Ishikawa (cell line): ENCODE results near the gene BORCS6.

Source experiments
- CEBPB ChIP-seq: IDR thresholded peaks from 2 replicates; pipeline ENCODE4 v1.6.1; 2012
- CREB1 ChIP-seq: IDR thresholded peaks from 2 replicates; pipeline ENCODE4 v1.6.1; 2012; ENCODE audit warnings: low read depth
- EGR1 ChIP-seq: IDR thresholded peaks from 2 replicates; pipeline ENCODE4 v1.6.1; 2012
- EP300 ChIP-seq: IDR thresholded peaks from 2 replicates; pipeline ENCODE4 v1.6.1; 2012; ENCODE audit warnings: borderline replicate concordance
- FOXM1 ChIP-seq: IDR thresholded peaks from 2 replicates; pipeline ENCODE4 v1.6.1; 2012; ENCODE audit warnings: low read depth, borderline replicate concordance
- NFIC ChIP-seq: IDR thresholded peaks from 2 replicates; pipeline ENCODE4 v1.6.1; 2012
- RAD21 ChIP-seq: IDR thresholded peaks from 2 replicates; pipeline ENCODE4 v1.6.1; 2012; ENCODE audit warnings: low read depth
- TAF1 ChIP-seq: IDR thresholded peaks from 2 replicates; pipeline ENCODE4 v1.6.1; 2012; ENCODE audit warnings: low read depth, mild to moderate bottlenecking
- TCF12 ChIP-seq: IDR thresholded peaks from 2 replicates; pipeline ENCODE4 v1.6.1; 2012; ENCODE audit warnings: low read depth
- TEAD4 ChIP-seq: IDR thresholded peaks from 2 replicates; pipeline ENCODE4 v1.6.1; 2012
- YY1 ChIP-seq: IDR thresholded peaks from 2 replicates; pipeline ENCODE4 v1.6.1; 2012; ENCODE audit warnings: low read depth
- ZBTB7A ChIP-seq: IDR thresholded peaks from 2 replicates; pipeline ENCODE4 v1.6.1; 2012; ENCODE audit warnings: low read depth
- TF ChIP-seq, protein P1 (sequence below): IDR thresholded peaks from 2 replicates; pipeline ENCODE4 v1.6.1; 2012; ENCODE audit warnings: low read depth, mild to moderate bottlenecking
- TF ChIP-seq, protein P2 (sequence below): IDR thresholded peaks from 2 replicates; pipeline ENCODE4 v1.6.1; 2012
- TF ChIP-seq, protein P3 (sequence below): IDR thresholded peaks from 2 replicates; pipeline ENCODE4 v1.6.1; 2012

The BORCS6 gene

DNA sequence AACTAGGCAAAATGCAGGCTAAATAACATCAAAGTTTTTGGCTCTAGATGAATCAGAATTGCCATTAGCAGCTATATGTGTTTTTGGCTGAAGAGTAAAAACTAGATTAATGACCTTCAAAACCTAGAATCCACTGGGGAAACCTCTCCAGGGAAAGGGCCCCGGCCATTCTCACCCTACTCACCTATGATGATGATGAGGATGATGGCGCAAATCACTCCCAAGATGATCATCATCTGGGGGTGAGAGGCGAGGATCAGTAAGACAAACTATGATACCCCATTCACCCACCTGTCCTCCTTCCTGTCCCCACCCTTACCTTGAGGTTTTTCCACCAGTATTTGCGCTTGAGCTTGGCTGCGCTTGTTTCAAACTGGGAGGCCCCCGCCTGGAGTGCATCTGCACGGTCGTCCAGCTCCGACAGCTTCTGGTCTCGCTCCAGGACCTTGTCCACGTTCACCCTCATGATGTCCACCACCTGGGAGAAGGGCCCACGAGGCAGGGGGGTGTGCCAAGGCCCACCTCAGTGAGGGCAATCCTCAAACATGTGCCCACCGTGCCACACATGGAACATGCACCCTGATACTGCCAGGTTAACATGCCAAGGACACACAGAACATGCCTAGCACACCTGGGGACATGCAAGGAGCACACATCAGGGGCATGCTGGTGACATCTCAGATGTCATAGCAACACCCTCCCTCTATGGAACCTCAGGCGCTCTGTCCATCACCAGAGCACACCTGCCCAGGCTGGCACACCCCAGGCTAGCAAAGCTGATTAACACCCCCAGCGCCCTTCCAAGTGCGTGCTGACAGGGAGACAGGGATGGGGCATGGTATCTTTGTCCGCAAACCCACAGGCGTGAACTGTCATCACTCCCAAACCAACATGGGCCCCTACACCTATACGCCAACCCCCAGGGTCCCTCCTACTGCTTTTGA is 28.4 kb downstream of the BORCS6 start:
- no peak for TF ChIP-seq TCF12
- no peak for TF ChIP-seq FOXM1

GRCh38 chr17:8160741-8161221 is 29.2 kb downstream of the BORCS6 start:
- TF ChIP-seq TCF12 (no peak), ZBTB7A (no peak), TEAD4 (no peak), NFIC (no peak), FOXM1 (no peak), EGR1 (no peak), CREB1 (no peak), CEBPB (no peak), RAD21 (no peak), TAF1 (no peak), EP300 (no peak), YY1 (no peak)
- TF ChIP-seq, protein P1, sequence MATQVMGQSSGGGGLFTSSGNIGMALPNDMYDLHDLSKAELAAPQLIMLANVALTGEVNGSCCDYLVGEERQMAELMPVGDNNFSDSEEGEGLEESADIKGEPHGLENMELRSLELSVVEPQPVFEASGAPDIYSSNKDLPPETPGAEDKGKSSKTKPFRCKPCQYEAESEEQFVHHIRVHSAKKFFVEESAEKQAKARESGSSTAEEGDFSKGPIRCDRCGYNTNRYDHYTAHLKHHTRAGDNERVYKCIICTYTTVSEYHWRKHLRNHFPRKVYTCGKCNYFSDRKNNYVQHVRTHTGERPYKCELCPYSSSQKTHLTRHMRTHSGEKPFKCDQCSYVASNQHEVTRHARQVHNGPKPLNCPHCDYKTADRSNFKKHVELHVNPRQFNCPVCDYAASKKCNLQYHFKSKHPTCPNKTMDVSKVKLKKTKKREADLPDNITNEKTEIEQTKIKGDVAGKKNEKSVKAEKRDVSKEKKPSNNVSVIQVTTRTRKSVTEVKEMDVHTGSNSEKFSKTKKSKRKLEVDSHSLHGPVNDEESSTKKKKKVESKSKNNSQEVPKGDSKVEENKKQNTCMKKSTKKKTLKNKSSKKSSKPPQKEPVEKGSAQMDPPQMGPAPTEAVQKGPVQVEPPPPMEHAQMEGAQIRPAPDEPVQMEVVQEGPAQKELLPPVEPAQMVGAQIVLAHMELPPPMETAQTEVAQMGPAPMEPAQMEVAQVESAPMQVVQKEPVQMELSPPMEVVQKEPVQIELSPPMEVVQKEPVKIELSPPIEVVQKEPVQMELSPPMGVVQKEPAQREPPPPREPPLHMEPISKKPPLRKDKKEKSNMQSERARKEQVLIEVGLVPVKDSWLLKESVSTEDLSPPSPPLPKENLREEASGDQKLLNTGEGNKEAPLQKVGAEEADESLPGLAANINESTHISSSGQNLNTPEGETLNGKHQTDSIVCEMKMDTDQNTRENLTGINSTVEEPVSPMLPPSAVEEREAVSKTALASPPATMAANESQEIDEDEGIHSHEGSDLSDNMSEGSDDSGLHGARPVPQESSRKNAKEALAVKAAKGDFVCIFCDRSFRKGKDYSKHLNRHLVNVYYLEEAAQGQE = no peak
- TF ChIP-seq, protein P2, sequence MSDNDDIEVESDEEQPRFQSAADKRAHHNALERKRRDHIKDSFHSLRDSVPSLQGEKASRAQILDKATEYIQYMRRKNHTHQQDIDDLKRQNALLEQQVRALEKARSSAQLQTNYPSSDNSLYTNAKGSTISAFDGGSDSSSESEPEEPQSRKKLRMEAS = no peak
- TF ChIP-seq, protein P3, sequence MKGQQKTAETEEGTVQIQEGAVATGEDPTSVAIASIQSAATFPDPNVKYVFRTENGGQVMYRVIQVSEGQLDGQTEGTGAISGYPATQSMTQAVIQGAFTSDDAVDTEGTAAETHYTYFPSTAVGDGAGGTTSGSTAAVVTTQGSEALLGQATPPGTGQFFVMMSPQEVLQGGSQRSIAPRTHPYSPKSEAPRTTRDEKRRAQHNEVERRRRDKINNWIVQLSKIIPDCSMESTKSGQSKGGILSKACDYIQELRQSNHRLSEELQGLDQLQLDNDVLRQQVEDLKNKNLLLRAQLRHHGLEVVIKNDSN = no peak

- TF ChIP-seq NFIC = no peak
- no peak for TF ChIP-seq TAF1
- TF ChIP-seq EGR1 = no peak
- TF ChIP-seq TEAD4 = no peak
- TF ChIP-seq CEBPB = no peak
- TF ChIP-seq CREB1 = no peak
- no peak for TF ChIP-seq FOXM1
- TF ChIP-seq, protein P1 = no peak
- no peak for TF ChIP-seq ZBTB7A
- no peak for TF ChIP-seq RAD21
Observed at GRCh38 chr17:8160224-8160577, 29.8 kb downstream of the BORCS6 start.

- TF ChIP-seq RAD21 (no peak), YY1 (no peak), EP300 (no peak), NFIC (no peak), FOXM1 (no peak), CREB1 (no peak), TAF1 (no peak), ZBTB7A (no peak), CEBPB (no peak), EGR1 (no peak), TEAD4 (no peak)
- TF ChIP-seq, protein P2 = no peak
- TF ChIP-seq, protein P3 = no peak
Observed at GRCh38 chr17:8159459-8160223, 30.3 kb downstream of the BORCS6 start.

GRCh38 chr17:8159032-8159400 is 31.0 kb downstream of the BORCS6 start:
- TF ChIP-seq CREB1 (no peak), CEBPB (no peak), ZBTB7A (no peak)
